IPS-11a (cell line): ENCODE measurements around the gene MYO1H.
"Not testable (repeated sequence)": the region's sequence is repeated elsewhere in the genome, so short reads cannot be mapped to it uniquely, and the experiment has no call there.

Experiments
- H3K4me3 ChIP-seq: one replicate; pipeline ENCODE4 v1.5.1; 2013; ENCODE audit warnings: low read depth, low read length, control low read depth

MYO1H gene

GRCh38 chr12:109466821-109467220, 119.1 kb downstream of the MYO1H start:
- no peak overlapping the region for H3K4me3 ChIP-seq

- no peak overlapping the region for H3K4me3 ChIP-seq
Measured at GRCh38 chr12:109467978-109468676, 120.4 kb downstream of the MYO1H start.

- H3K4me3 ChIP-seq, result no peak overlapping the region
Measured at GRCh38 chr12:109469517-109469916, 121.8 kb downstream of the MYO1H start.

DNA sequence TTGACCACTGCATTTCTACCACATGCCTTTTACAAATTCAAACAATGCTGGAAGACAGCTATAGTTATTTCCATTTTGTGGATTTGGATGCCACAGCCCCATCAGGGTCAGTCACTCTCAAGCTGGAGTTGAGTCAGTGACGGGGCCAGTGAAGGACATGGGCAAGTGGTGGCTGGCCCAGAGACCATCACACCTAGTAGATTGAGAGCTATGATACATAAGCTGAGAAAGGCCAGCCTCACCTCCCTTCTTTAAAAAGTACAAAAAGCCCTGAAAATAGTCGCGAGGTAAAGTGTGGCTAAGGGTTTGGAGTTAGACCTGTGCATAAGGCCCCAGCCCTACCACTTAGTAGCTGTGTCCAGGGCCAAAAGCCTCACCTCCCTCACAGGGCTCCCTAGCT, 125.3 kb downstream of the MYO1H start:
- no peak overlapping the region for H3K4me3 ChIP-seq

DNA sequence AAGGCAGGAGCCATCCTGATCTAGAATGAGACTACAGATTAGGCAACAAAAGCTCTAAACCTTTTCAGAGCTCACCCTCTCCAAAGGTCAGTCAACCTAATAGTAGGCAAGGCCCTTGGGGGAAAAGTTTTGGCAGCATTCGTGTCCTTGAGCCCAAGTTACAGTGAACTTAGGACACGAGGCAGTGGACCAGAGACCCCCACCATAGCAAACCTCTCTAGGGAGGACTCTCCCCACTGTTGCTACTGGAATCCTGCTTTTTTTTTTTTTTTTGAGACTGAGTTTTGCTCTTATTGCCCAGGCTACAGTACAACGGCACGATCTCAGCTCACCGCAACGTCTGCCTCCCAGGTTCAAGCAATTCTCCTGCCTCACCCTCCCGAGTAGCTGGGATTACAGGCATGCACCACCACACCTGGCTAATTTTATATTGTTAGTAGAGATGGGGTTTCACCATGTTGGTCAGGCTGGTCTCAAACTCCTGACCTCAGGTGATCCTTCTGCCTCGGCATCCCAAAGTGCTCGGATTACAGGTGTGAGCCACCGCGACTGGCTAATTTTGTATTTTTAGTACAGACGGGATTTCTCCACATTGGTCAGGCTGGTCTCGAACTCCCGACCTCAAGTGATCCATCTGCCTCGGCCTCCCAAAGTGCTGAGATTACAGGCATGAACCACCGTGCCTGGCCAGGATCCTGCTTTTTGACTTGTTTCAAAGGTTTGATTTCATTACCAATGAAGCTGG, 126.0 kb downstream of the MYO1H start:
- H3K4me3 ChIP-seq, result not testable (repeated sequence)

DNA sequence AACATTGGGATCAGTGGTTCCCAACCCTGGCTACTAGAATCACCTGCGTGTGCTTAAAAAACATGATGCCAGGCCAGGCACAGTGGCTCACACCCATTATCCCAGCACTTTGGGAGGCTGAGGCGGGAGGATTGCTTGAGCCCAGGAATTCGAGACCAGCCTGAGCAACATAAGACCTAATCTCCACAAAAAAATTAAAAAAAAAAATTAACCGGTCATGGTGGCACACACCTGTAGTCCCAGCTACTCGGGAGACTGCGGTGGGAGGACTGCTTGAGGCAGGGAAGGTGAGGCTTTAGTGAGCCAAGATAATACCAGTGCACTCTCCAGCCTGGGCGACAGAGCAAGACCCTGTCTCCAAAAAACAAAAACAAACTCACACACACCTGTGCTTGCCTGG, 127.4 kb downstream of the MYO1H start:
- no peak overlapping the region for H3K4me3 ChIP-seq

DNA sequence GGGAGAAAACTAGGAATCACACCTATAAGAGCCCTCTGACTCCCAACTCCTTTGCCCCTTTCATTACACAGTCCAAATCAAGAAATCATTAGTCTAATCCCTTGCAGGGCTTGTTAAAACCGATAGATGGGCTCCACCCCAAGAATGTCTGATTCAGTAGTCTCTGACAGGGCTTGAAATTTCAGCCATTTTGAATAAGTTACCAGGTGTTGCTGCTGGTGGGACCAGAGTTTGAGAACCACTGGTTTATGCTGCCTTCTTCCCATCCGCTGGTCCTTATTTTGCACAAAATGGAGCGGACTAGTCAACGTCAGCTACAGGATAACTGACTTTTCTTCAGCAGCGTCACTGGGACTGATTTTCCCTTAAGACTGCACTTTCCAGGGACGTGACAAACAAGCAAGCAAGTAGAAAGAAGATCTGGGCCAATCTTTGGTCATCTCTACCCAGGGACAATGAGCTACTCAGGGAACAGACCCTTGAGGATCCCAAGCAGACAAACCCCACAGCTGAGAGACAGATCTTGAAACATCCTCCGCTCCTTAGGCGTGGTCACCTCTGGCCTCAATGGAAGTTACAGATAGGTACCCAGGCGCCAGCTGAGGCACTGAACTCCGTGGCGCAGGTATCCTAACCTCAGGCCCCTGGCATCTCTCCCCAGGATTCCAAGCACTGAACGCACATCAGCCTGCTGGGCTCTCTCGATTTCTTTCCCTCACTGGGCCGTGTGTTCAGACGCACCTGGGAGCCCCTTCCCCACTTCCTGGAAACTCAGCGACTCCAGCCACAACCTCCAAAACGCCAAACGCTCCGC, 128.5 kb downstream of the MYO1H start:
- peak overlapping the region; percentile 93 for H3K4me3 ChIP-seq

GRCh38 chr12:109476807-109477184, 129.1 kb downstream of the MYO1H start:
- peak overlapping the region; percentile 93 for H3K4me3 ChIP-seq

DNA sequence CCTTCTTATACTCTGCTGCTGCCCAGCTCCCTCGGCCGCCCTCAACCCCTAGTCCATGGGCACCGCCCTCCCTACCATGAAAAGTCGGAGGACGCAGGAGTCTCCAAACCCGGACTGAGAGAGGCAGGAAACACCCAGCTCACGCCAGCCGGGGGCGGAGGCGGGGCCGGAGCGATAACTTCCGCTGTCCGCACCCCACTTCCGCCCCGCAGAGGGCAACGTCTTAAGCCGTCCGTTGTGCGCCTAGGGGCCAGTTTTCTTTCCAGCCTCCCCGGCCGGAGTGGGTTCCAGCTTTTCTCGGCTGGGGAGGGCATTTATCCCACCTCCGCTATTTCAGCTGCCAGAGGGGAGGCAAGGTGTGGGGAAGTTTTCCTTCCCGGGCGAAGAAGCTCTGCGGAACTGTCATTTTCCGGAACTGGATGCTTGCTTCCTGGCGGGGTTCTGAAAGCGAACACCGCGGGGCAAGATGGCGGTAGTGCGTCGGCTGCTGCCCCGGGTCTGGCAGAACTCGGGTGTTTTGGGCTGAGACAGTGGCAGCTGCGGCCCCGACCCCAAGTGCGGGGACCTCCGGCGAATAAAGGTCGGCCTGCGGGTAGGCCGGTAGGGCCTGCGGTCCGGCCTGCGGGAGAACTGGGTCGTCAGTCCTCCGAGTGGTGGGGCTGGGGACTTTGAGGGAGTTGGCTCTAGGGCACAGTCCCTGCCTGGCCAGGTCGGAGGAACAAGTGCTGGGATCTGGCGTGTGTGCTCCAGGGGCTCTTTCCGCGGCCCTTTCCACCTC, 129.7 kb downstream of the MYO1H start, which contains the start of the genes KCTD10 and UBE3B:
TSS of gene KCTD10 (minus strand) at position 116 of the 778 bp plus-strand sequence. CDS start at position 78, 38 bp downstream.
TSS of gene UBE3B (plus strand) at position 450 of the 778 bp plus-strand sequence. CDS start 5,918 bp downstream, outside the sequence.
- H3K4me3 ChIP-seq, result peak within 1 kb of the TSS; percentile 93

DNA sequence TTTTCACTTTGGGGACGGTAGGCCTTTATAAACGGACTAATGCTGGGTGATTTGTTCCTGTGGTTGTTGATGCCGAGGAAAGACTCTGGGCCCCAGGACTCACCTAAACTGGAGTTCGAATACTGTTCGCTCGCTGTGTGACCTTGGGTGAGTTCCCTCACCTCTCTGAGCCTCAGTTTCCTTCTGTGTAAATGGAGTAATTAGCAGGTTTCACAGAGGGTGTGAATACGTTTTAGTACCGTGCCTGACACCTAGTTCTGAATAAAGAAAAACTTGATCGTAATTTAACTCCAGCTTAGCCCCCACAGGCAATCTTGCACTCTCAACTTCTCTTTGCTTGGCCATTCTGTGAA, 130.2 kb downstream of the MYO1H start:
- peak overlapping the region; percentile 93 for H3K4me3 ChIP-seq

DNA sequence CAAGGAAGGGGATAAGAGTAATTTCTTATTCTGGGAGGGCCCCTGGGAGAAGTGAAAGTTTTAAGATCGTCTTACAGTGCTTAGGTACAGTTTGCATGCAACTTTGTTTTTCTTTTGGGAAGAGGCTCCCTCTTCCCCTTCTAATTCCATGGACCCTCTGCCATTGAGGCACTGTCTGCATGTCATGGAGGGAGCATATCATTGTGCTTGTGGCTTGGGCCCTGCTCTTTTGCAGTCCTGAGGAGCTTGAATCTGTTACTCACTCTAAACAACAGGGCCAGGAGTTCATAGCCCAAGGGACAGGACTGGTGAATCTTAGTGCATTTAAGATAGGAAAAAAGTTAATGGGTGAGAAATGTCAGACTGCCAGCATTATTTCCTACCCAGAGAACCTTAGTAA, 132.1 kb downstream of the MYO1H start:
- no peak overlapping the region for H3K4me3 ChIP-seq

DNA sequence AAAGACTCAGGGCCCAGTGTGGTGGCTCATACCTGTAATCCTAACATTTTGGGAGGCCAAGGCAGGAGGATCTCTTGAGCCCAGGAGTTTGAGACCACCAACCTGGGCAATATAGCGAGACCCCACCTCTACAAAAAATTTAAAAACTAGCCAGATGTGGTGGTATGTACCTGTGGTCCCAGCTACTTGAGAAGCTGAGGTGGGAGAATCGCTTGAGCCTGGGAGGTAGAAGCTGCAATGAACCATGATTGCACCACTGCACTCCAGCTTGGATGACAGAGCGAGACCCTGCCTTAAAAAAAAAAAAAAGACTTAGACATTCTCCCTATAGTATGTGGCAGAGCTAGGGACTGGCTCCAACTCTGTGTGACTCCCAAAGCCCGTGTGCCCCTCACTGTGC, 132.7 kb downstream of the MYO1H start:
- no peak overlapping the region for H3K4me3 ChIP-seq

- no peak overlapping the region for H3K4me3 ChIP-seq
Measured at GRCh38 chr12:109481863-109482262, 134.2 kb downstream of the MYO1H start.

- no peak overlapping the region for H3K4me3 ChIP-seq
Measured at GRCh38 chr12:109482491-109482890, 134.8 kb downstream of the MYO1H start.

- H3K4me3 ChIP-seq, result no peak overlapping the region
Measured at GRCh38 chr12:109482894-109483293, 135.2 kb downstream of the MYO1H start.

- H3K4me3 ChIP-seq, result no peak overlapping the region
Measured at GRCh38 chr12:109483346-109483745, 135.6 kb downstream of the MYO1H start.

- H3K4me3 ChIP-seq, result no peak overlapping the region
Measured at GRCh38 chr12:109485201-109485600, 137.5 kb downstream of the MYO1H start.

DNA sequence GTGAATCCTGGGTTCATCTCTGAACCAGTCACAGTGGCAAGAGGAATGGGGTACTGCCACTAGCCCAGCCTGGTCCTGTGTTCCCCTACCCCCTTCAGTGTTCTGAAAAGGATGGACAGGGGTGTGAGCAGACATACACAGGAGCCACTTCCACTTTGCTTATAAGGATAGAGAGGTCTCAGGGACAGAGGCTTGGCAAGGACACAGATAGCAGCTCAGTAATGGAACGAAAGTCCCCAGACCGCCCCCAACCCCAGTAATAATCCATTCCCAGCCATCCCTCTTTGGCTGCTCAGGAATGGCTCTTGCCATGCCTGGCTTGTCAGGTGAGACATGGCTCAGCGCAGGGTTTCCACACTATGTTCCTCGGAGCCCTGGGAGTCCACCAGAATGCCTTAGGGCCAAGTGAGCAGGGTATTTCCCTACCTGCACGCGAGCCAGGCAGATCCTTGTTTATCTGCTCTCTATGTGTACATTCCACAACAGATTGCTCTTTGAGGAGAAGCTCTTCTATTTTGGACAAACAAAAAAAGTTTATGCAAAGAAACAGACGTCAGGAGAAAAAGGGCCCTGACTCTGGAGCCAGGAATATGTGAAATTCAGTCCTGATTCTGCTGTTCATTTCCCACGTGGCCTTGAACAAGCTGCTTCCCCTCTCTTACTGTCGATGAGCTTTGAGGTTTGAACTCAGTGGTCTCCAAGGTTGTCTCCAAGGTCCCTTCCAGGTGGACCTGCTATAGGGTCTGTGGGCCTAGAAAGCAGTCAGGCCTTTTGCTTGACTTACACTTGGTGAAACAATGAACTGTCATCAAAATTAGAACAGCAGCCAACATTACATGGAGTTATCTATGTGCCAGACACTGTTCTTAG, 139.7 kb downstream of the MYO1H start:
- H3K4me3 ChIP-seq, result no peak overlapping the region

DNA sequence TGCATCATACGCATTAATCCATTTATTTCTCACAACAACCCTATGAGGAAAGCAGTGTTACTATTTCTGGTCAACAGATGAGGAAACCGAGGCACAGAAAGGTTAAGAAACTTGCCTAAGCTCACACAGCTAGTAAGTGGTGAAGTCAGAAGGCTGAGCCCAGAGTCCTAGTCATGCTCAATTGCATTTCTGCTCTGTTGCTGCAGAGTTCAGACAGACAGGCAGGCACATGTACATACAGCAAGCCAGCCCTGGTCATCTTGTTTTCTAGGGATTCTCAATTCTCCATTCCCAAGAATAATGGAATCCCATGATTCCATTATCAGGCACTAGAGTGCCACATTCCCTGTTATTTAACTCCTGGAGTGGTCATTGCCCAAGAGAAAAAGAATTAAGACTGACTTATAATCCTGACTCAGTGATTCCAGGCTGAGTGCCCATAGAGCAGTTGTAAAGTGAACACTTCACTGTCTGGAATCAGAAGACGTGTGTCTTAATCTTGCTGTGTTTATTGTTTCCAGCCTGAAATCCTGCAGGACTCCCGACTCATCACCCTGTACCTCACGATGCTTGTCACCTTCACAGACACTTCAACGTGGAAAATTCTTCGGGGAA, 140.5 kb downstream of the MYO1H start:
- H3K4me3 ChIP-seq, result no peak overlapping the region
